ENCODE measurements around the gene DPF3.

- TF ChIP-seq CTCF (IDR thresholded peaks at IDR 0.05) (no peak), POLR2A (IDR thresholded peaks at IDR 0.05) (no peak)
Measured at GRCh38 chr14:72617391-72618031, 276.4 kb downstream of the DPF3 start.

All from right lobe of liver (tissue), 4 donors.